HG03342 (cell line): ENCODE measurements around the gene ZNF784.

Experiments used
- ATAC-seq: cut with Tn5 transposase; IDR thresholded peaks from one replicate; pipeline ENCODE4 v1.9.1; 2021; ENCODE audit warnings: mild to moderate bottlenecking, moderate library complexity; ENCODE audit not compliant: unreplicated experiment

ZNF784 gene

GRCh38 chr19:55644191-55644833 lies 19.9 kb upstream of the ZNF784 start:
- ATAC-seq, result no peak

- ATAC-seq, result no peak
These were observed 19.5 kb upstream of the ZNF784 start for GRCh38 chr19:55643887-55644176.

GRCh38 chr19:55643003-55643886 lies 18.9 kb upstream of the ZNF784 start, which contains the start of gene ZNF581:
Gene ZNF581 (plus strand): TSS chr19:55643649. CDS start chr19:55644572, 923 bp downstream.
- ATAC-seq, result peak; percentile 25

GRCh38 chr19:55642153-55643002 lies 18.0 kb upstream of the ZNF784 start:
- no peak for ATAC-seq

- ATAC-seq, result no peak
These were observed 17.2 kb upstream of the ZNF784 start for GRCh38 chr19:55641426-55642152.

- no peak for ATAC-seq
These were observed 16.4 kb upstream of the ZNF784 start, which contains the start of gene ZNF580 for GRCh38 chr19:55640577-55641425. Gene ZNF580 (plus strand): TSS chr19:55641002. CDS start chr19:55642509, 1,507 bp downstream.

- ATAC-seq, result no peak
These were observed 15.7 kb upstream of the ZNF784 start for GRCh38 chr19:55640043-55640576.

- ATAC-seq, result no peak
These were observed 14.5 kb upstream of the ZNF784 start for GRCh38 chr19:55638864-55639359.

- no peak for ATAC-seq
These were observed 13.2 kb upstream of the ZNF784 start for GRCh38 chr19:55637534-55637933.

- ATAC-seq, result no peak
These were observed 12.4 kb upstream of the ZNF784 start for GRCh38 chr19:55636723-55637122.

GRCh38 chr19:55635856-55636440 lies 11.6 kb upstream of the ZNF784 start:
- ATAC-seq, result no peak

GRCh38 chr19:55635334-55635717 lies 11.0 kb upstream of the ZNF784 start:
- ATAC-seq, result no peak

GRCh38 chr19:55633861-55634260 lies 9.5 kb upstream of the ZNF784 start:
- no peak for ATAC-seq

- no peak for ATAC-seq
These were observed 8.1 kb upstream of the ZNF784 start for GRCh38 chr19:55632463-55632834.

GRCh38 chr19:55626350-55626749 lies 2.0 kb upstream of the ZNF784 start:
- ATAC-seq, result no peak

GRCh38 chr19:55625004-55625326 lies 599 bp upstream of the ZNF784 start:
- no peak for ATAC-seq

GRCh38 chr19:55623561-55623960 lies 805 bp downstream of the ZNF784 start:
- ATAC-seq, result no peak

- no peak for ATAC-seq
These were observed 1.2 kb downstream of the ZNF784 start for GRCh38 chr19:55623130-55623529.
